GM10266 (cell line): ENCODE measurements around the gene DENND4A.

Experiments
- DNase-seq: peaks from one replicate; pipeline ENCODE4 v3.0.0; 2012; ENCODE audit errors: extremely low spot score
- TF ChIP-seq, protein P1 (sequence below): IDR thresholded peaks from 2 replicates; pipeline ENCODE4 v1.5.1; 2012; ENCODE audit warnings: mild to moderate bottlenecking, low read depth; ENCODE audit not compliant: control insufficient read depth, insufficient read depth; ENCODE audit errors: missing control alignments

DENND4A gene

DNA sequence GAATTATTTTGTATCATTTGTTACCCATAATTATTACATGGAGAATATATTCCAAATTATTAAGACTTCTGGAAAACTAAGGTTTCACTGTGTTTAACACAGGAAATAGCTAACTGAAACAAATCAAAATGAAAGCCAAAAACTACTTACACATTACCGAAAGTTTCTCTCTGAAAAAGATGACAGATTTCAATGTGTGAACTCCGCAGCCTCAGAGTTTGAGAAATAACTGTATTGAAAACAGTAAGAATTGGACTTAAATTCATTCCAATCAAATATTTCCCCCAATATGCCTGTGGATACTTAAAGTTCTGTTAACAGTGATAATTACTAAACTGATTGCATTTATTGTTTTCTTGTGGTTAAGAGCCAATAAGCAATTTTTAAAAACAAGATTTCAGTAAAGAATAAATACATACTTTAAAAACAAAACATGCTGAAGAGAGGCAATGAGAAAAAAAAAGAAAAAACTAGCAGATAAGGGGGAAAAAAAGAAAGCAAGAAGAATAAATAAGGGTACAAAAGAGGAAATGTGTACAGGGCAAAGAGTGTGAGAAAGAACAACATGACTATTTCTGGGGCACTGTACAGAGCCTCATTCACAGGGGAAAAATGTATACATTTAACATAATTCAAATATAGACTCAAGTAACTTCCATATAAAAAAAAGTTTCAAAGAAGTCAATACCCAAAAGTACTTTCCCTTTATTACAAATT is 30.7 kb downstream of the DENND4A start:
- TF ChIP-seq, protein P1, sequence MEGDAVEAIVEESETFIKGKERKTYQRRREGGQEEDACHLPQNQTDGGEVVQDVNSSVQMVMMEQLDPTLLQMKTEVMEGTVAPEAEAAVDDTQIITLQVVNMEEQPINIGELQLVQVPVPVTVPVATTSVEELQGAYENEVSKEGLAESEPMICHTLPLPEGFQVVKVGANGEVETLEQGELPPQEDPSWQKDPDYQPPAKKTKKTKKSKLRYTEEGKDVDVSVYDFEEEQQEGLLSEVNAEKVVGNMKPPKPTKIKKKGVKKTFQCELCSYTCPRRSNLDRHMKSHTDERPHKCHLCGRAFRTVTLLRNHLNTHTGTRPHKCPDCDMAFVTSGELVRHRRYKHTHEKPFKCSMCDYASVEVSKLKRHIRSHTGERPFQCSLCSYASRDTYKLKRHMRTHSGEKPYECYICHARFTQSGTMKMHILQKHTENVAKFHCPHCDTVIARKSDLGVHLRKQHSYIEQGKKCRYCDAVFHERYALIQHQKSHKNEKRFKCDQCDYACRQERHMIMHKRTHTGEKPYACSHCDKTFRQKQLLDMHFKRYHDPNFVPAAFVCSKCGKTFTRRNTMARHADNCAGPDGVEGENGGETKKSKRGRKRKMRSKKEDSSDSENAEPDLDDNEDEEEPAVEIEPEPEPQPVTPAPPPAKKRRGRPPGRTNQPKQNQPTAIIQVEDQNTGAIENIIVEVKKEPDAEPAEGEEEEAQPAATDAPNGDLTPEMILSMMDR: no peak
- peak; percentile 21 for DNase-seq

DNA sequence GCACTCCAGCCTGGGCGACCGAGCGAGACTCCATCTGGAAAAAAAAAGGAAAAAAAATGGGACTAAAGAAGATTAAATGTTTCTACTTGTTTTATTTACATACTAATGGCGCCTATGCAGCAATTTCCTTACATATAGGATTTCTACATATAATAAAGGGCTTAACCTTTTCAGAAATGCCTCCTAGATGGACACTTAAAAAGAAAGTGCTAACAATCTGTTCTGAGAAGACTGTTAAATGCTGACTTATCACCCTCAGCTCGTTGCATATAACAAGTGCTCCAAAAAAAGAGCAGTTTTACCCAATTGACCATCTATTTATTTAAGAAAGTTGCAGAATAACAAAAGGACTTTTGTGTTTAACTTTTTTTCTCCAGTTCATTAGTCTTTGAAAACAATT is 32.7 kb downstream of the DENND4A start:
- TF ChIP-seq, protein P1: no peak
- no peak for DNase-seq

DNA sequence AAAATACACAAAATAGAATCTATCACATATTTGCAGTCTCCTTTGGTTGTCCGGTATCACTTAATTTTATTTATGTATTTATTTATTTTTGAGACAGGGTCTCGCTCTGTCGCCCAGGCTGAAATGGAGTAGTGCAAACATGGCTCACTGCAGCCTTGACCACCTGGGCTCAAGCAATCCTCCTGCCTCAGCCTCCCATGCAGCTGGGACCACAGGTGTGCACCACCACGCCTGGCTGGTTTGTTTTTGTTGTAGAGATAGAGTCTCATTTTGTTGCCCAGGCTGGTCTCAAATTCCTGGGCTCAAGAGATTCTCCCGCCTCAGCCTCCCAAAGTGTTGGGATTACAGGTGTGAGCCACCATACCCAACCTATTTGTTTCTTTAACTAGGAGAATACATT is 33.9 kb downstream of the DENND4A start:
- no peak for DNase-seq
- TF ChIP-seq, protein P1: no peak

DNA sequence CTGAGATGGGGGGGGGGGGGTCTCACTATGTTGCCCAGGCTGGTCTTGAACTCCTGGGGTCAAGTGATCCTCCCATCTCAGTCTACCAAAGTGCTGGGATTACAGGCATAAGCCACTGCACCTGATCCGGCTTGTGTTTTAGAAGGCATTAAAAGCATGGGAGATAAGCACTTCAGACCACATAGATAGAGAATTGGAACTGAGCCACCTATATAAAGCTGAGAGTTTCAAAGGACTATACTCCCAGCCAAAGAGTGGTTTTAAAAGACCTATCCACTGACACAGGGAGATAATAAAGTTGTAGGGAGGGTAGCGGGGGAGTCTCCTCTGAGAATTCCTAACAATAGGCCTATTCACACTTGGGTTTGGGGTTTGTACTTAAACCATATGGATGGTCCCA is 34.8 kb downstream of the DENND4A start:
- TF ChIP-seq, protein P1: no peak
- DNase-seq: no peak

DNA sequence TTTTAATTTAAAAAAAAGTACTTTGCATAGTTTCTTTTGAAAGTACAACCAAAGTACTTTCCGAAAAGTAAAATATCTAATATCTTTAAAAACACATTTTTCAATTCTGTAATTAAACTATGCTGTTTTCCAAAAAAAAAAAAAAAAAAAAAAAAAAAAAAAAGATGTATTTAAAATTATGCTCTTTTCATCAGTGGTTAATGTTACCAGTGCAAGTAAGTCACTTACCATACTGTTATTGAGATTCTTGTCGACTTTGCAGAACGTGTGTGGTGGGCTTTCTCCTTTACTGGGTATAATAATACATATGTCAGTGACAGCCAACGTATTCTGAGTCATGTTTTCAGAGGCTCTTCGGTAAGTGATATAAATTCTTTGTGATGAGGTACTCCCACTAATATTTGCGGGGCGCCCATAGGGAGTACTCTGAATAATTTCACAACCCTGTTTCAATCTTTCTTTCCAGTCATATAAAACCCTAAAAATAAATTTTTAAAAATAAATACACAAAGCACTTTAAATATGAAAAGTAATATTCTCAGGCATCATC is 39.9 kb downstream of the DENND4A start:
- DNase-seq: no peak

DNA sequence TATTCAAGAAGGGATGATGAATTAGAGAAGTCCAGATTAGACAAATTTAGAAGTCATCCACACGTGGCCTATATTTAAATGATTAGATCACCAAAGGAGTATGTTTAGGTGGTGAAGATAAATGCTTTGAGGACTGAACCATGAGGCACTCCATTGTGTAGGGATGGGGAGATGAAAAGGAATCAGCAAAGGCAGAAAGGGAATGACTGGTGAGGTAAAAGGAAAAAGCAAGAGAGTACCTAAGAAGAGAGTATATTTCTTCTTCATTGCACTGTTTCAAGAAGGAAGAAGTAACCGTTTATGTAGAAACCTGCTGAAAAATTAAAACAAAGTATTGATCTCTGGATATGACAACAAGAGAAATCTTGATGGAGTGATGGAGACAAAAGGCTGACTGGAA is 40.7 kb downstream of the DENND4A start:
- TF ChIP-seq, protein P1: no peak

More for the DNA sequence above, 39.9 kb downstream of the DENND4A start:
- TF ChIP-seq, protein P1: no peak

DNA sequence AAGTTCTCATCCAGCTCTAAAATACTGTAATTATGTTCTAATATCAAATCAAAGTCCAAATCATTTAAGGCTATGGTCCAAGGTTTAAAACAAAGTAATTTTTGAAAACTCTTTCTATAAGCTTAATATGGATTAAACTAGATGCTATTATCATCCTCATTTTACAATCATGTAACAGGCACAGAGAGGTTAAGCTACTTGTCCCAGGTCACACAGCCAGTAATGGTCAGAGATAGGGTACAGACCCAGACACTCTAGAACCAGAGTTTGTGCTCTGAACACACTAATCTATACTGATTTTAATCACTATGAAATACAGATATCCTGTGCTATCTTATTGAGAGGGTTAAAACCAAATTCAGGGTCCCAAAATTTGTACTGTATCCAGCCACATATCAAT is 44.8 kb downstream of the DENND4A start:
- TF ChIP-seq, protein P1: no peak
- DNase-seq: no peak

More for the DNA sequence above, 40.7 kb downstream of the DENND4A start:
- DNase-seq: no peak
